CD14-positive monocyte (primary cell): ENCODE results near the gene SYDE2. TPM values are rescaled to one million over a fixed set of nuclear protein-coding genes. Genes with fewer than 3 reads are reported as not detected.

Experiments used
- DNase-seq, 3 donors: peaks; one replicate each; pipeline ENCODE4 v3.0.0-alpha.2; 2011 to 2022
- H2AFZ ChIP-seq: 2 replicates; pipeline ENCODE4 v1.6.0; 2012; ENCODE audit warnings: mild to moderate bottlenecking, low read depth, low read length, inconsistent platforms; ENCODE audit not compliant: insufficient read depth, poor library complexity, severe bottlenecking
- H3K27ac ChIP-seq, 2 donors: 1 replicate in 1 of 2; 2 replicates in 1 of 2; pipeline ENCODE4 v1.5.1; 2012 to 2013; ENCODE audit warnings: low read length in 2 of 2, control low read depth in 1 of 2, inconsistent platforms in 1 of 2, low read depth in 1 of 2, mild to moderate bottlenecking in 1 of 2
- H3K27me3 ChIP-seq, 2 donors: one replicate each; pipeline versions ENCODE4 v1.6.0 to v1.6.1; 2011 to 2013; ENCODE audit warnings: low read length in 2 of 2; ENCODE audit not compliant: control insufficient read depth in 2 of 2, insufficient read depth in 2 of 2
- H3K36me3 ChIP-seq, 2 donors: replicated peaks in 1 of 2; 1 replicate in 1 of 2; 2 replicates in 1 of 2; pipeline versions ENCODE4 v1.5.1 to v1.6.1; 2012 to 2013; ENCODE audit warnings: low read length in 2 of 2, control low read depth in 1 of 2, inconsistent platforms in 1 of 2, mild to moderate bottlenecking in 1 of 2; ENCODE audit not compliant: insufficient read depth in 2 of 2, control insufficient read depth in 1 of 2
- H3K4me1 ChIP-seq, 2 donors: 1 replicate in 1 of 2; 2 replicates in 1 of 2; pipeline versions ENCODE4 v1.5.1 to v1.6.1; 2012 to 2013; ENCODE audit warnings: low read length in 2 of 2, control low read depth in 1 of 2, inconsistent platforms in 1 of 2, mild to moderate bottlenecking in 1 of 2, moderate library complexity in 1 of 2; ENCODE audit not compliant: insufficient read depth in 2 of 2, control insufficient read depth in 1 of 2
- H3K4me2 ChIP-seq: replicated peaks from 2 replicates; pipeline ENCODE3; 2012; ENCODE audit warnings: low read length, moderate library complexity, mild to moderate bottlenecking; ENCODE audit not compliant: poor library complexity, severe bottlenecking; ENCODE audit errors: extremely low read depth
- H3K4me3 ChIP-seq, 3 experiments: fragments of 200-600 bp in 1 of 3; sonication (generic) in 1 of 3; replicated peaks in 1 of 3; 1 replicate in 2 of 3; 2 replicates in 1 of 3; pipeline ENCODE4 v1.5.1; 2011 to 2013; ENCODE audit warnings: low read length in 3 of 3, mild to moderate bottlenecking in 3 of 3, control low read depth in 2 of 3, low read depth in 2 of 3, inconsistent platforms in 1 of 3, moderate library complexity in 1 of 3
- H3K79me2 ChIP-seq: 2 replicates; pipeline ENCODE4 v1.6.0; 2012; ENCODE audit warnings: mild to moderate bottlenecking, control low read depth, inconsistent platforms, low read length, moderate library complexity; ENCODE audit not compliant: insufficient read depth
- H3K9ac ChIP-seq: 2 replicates; pipeline ENCODE4 v1.6.0; 2017; ENCODE audit warnings: low read length, mild to moderate bottlenecking; ENCODE audit not compliant: insufficient read depth, poor library complexity, severe bottlenecking
- H3K9me3 ChIP-seq, 2 donors: replicated peaks in 1 of 2; 1 replicate in 1 of 2; 2 replicates in 1 of 2; pipeline versions ENCODE4 v1.5.1 to v1.6.1; 2012 to 2013; ENCODE audit warnings: low read length in 2 of 2, control low read depth in 1 of 2; ENCODE audit not compliant: control insufficient read depth in 1 of 2, insufficient read depth in 1 of 2
- H4K20me1 ChIP-seq: 2 replicates; pipeline ENCODE4 v1.6.0; 2012; ENCODE audit warnings: mild to moderate bottlenecking, low read length, control low read depth, moderate library complexity; ENCODE audit not compliant: insufficient read depth
- H3K27ac Mint-ChIP-seq, 7 donors: one replicate each; pipeline ENCODE4 v1.8.0; 2020; ENCODE audit warnings: mild to moderate bottlenecking in 7 of 7, mixed read lengths in 7 of 7, moderate library complexity in 6 of 7, inconsistent platforms in 2 of 7
- H3K27me3 Mint-ChIP-seq, 3 donors: one replicate each; pipeline ENCODE4 v1.8.0; 2021 to 2022; ENCODE audit warnings: low read depth in 3 of 3, mild to moderate bottlenecking in 3 of 3, mixed read lengths in 3 of 3, moderate library complexity in 3 of 3, inconsistent platforms in 1 of 3
- H3K36me3 Mint-ChIP-seq, 2 donors: one replicate each; pipeline ENCODE4 v1.8.0; 2020; ENCODE audit warnings: mixed read lengths in 2 of 2, inconsistent platforms in 1 of 2, mild to moderate bottlenecking in 1 of 2
- H3K4me1 Mint-ChIP-seq: one replicate; pipeline ENCODE4 v1.8.0; 2020; ENCODE audit warnings: mild to moderate bottlenecking, mixed read lengths
- H3K4me3 Mint-ChIP-seq, 2 donors: one replicate each; pipeline ENCODE4 v1.8.0; 2020; ENCODE audit warnings: mild to moderate bottlenecking in 2 of 2, mixed read lengths in 2 of 2, moderate library complexity in 1 of 2
- H3K9me3 Mint-ChIP-seq, 7 donors: one replicate each; pipeline ENCODE4 v1.8.0; 2020 to 2022; ENCODE audit warnings: mixed read lengths in 7 of 7, mild to moderate bottlenecking in 6 of 7, moderate library complexity in 6 of 7, inconsistent platforms in 2 of 7
- CTCF ChIP-seq: fragments of 200-600 bp; IDR thresholded peaks from one replicate; pipeline ENCODE4 v1.8.0; 2022; ENCODE audit warnings: antibody characterized with exemption, mild to moderate bottlenecking
- WGBS: methylation state at CpG from one replicate; pipeline ENCODE4 v1.1.5; 2013; ENCODE audit warnings: missing lambda C conversion rate; ENCODE audit not compliant: insufficient coverage; 5-methylcytosine and 5-hydroxymethylcytosine counted together
- intact Hi-C, 2 donors: fragments of 100-400 bp; cut with micrococcal nuclease; formaldehyde crosslinking; loops; one replicate each; pipeline versions ENCODE4 v1.15.0 to v1.15.1; 2023
- polyA plus RNA-seq, 3 donors: library from polyadenylated mRNA; depleted of rRNA in 1 of 3; unstranded in 2 of 3; stranded (reverse) in 1 of 3; fragments of 300-500 nt in 2 of 3; fragments of >200 nt in 1 of 3; fragmentation: Illumina TruSeq in 2 of 3; gene quantifications; 1 replicate in 2 of 3; 2 replicates in 1 of 3; pipeline ENCODE4 v1.2.3, GENCODE V29; 2012 to 2021

Gene SYDE2
- polyA plus RNA-seq, 3 donors = not detected

GRCh38 chr1:85125891-85126290 is 74.9 kb downstream of the SYDE2 start:
- no peaks in the 10 kb centered on the region for H3K36me3 Mint-ChIP-seq
- peaks cover 0 to 3% (median 3%) of the 10 kb centered on the region in 3 donors for H3K27me3 Mint-ChIP-seq
- H3K4me3 Mint-ChIP-seq = no peak overlapping the region
- no peak overlapping the region for H3K27ac ChIP-seq
- H3K4me2 ChIP-seq = no peak overlapping the region
- H2AFZ ChIP-seq = no peak overlapping the region
- H3K9me3 ChIP-seq = no peaks in the 10 kb centered on the region
- peaks cover 0 to 2% (median 0%) of the 10 kb centered on the region in 7 donors for H3K9me3 Mint-ChIP-seq
- WGBS = no CpG with 5 or more reads among the region's 1 CpG
- TF ChIP-seq CTCF = no peak
- H3K79me2 ChIP-seq = no peaks in the 10 kb centered on the region
- no peaks in the 10 kb centered on the region for H3K4me1 Mint-ChIP-seq
- no peaks in the 10 kb centered on the region for H3K4me1 ChIP-seq
- H4K20me1 ChIP-seq = no peaks in the 10 kb centered on the region
- H3K9ac ChIP-seq = no peak overlapping the region
- intact Hi-C loops = no loop called here
- no peaks in the 10 kb centered on the region for H3K27me3 ChIP-seq
- DNase-seq = no peak
- no peak overlapping the region for H3K4me3 ChIP-seq
- no peak overlapping the region for H3K27ac Mint-ChIP-seq
- no peaks in the 10 kb centered on the region for H3K36me3 ChIP-seq

- Histone ChIP-seq H3K27ac (no peak overlapping the region), H4K20me1 (no peaks in the 10 kb centered on the region), H3K79me2 (no peaks in the 10 kb centered on the region), H3K4me1 (no peaks in the 10 kb centered on the region), H3K9me3 (no peaks in the 10 kb centered on the region), H3K9ac (no peak overlapping the region), H3K27me3 (no peaks in the 10 kb centered on the region), H3K4me3 (no peak overlapping the region), H3K36me3 (no peaks in the 10 kb centered on the region), H2AFZ (no peak overlapping the region), H3K4me2 (no peak overlapping the region)
- WGBS = 100% methylated on average over 1 of the region's 5 CpGs
- peaks cover 0 to 4% (median 2%) of the 10 kb centered on the region in 7 donors for H3K9me3 Mint-ChIP-seq
- H3K36me3 Mint-ChIP-seq = no peaks in the 10 kb centered on the region
- DNase-seq = no peak
- H3K4me1 Mint-ChIP-seq = no peaks in the 10 kb centered on the region
- peaks cover 0 to 5% (median 3%) of the 10 kb centered on the region in 3 donors for H3K27me3 Mint-ChIP-seq
- no peak overlapping the region for H3K4me3 Mint-ChIP-seq
- intact Hi-C loops = no loop called here
- H3K27ac Mint-ChIP-seq = no peak overlapping the region
- TF ChIP-seq CTCF = no peak
These were observed 76.7 kb downstream of the SYDE2 start for GRCh38 chr1:85124091-85124490.
